ENCODE measurements around the gene BCKDK. TPM values are rescaled to one million over a fixed set of nuclear protein-coding genes. Genes with fewer than 3 reads are reported as not detected.
A peak's percentile ranks its signal among the peaks of the same experiment; 100 is the strongest.
"Not testable (repeated sequence)": the region's sequence is repeated elsewhere in the genome, so short reads cannot be mapped to it uniquely, and the experiment has no call there.

The BCKDK gene
- total RNA-seq, 1 donor from 2014 or later = 44.5 TPM

GRCh38 chr16:31127182-31127581 is 19.0 kb downstream of the BCKDK start:
- no peak for DNase-seq (ENCODE audit: low read depth)

GRCh38 chr16:31128711-31129567 is 20.8 kb downstream of the BCKDK start:
- peak; percentile 24 for DNase-seq (ENCODE audit: low read depth)

- no peak for DNase-seq (ENCODE audit: low read depth)
These were observed 21.6 kb downstream of the BCKDK start for GRCh38 chr16:31129568-31130335.

- DNase-seq (ENCODE audit: low read depth) = no peak
These were observed 22.2 kb downstream of the BCKDK start for GRCh38 chr16:31130336-31130891.

- DNase-seq (ENCODE audit: low read depth) = no peak
These were observed 22.7 kb downstream of the BCKDK start for GRCh38 chr16:31130899-31131298.

- DNase-seq (ENCODE audit: low read depth) = no peak
These were observed 23.2 kb downstream of the BCKDK start for GRCh38 chr16:31131416-31131815.

GRCh38 chr16:31131841-31132271 is 23.7 kb downstream of the BCKDK start:
- no peak for DNase-seq (ENCODE audit: low read depth)

GRCh38 chr16:31132303-31132979 is 24.3 kb downstream of the BCKDK start:
- DNase-seq (ENCODE audit: low read depth) = no peak

GRCh38 chr16:31133046-31133501 is 24.9 kb downstream of the BCKDK start:
- no peak for DNase-seq (ENCODE audit: low read depth)

- peak; percentile 34 for DNase-seq (ENCODE audit: low read depth)
These were observed 25.9 kb downstream of the BCKDK start for GRCh38 chr16:31134091-31134571.

- peak; percentile 38 for DNase-seq (ENCODE audit: low read depth)
These were observed 26.7 kb downstream of the BCKDK start for GRCh38 chr16:31134625-31135534.

GRCh38 chr16:31135535-31136286 is 27.5 kb downstream of the BCKDK start, which contains the start of gene PRSS8:
PRSS8 (minus strand) TSS chr16:31135727; CDS start chr16:31135498, 229 bp downstream.
- DNase-seq (ENCODE audit: low read depth) = no peak

GRCh38 chr16:31136287-31136662 is 28.1 kb downstream of the BCKDK start:
- no peak for DNase-seq (ENCODE audit: low read depth)

GRCh38 chr16:31136822-31137499 is 28.8 kb downstream of the BCKDK start:
- DNase-seq (ENCODE audit: low read depth) = not testable (repeated sequence)

GRCh38 chr16:31138621-31139578 is 30.7 kb downstream of the BCKDK start:
- DNase-seq (ENCODE audit: low read depth) = peak; percentile 78

- not testable (repeated sequence) for DNase-seq (ENCODE audit: low read depth)
These were observed 32.9 kb downstream of the BCKDK start for GRCh38 chr16:31141071-31141469.

GRCh38 chr16:31141489-31142108 is 33.4 kb downstream of the BCKDK start:
- peak; percentile 74 for DNase-seq (ENCODE audit: low read depth)

All from renal cortical epithelial cell (primary cell).